Activated CD4-positive, alpha-beta T cell treated with anti-CD3 and anti-CD28 coated beads for 1 hour (primary cell): Measurements from ENCODE around the gene ETV3L.
"Not testable (repeated sequence)": the region's sequence is repeated elsewhere in the genome, so short reads cannot be mapped to it uniquely, and the experiment has no call there.

ENCODE experiments used
- DNase-seq: peaks from one replicate; pipeline ENCODE4 v3.0.0-alpha.2; 2020

ETV3L gene

DNA sequence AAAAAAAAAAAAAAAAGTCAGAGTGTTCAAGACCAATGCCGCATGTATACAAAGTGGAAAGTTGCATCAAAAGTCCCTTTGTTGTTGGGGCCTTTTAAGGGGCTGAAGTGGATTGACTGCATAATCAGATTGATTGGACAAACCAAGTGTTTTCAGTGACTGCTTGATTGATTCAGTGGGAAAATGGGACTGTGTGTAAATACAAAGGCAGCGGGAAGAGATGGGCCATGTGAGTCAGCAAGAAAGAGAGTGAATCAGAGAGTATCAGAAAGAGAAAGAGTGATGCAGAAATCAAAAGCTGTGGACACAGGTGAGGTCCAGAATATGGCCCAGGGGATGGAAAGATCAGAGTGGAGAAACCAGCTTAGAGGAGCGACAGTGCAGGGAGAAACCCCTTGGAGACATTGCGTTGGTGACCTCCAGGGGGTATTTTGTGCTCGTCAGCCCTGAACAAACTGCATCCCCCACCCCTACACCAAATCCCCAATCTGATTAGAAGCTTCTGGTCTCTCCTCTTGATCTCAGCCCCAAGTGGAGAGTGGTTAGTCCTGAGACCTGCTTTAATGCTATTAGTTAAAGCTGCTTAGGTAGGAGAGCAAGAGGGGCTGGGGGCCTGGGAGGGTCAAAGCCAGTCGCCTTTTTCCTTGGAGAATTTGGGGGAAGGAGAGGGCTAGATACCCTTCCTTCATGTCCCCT is 5.1 kb upstream of the ETV3L start:
- no peak for DNase-seq

DNA sequence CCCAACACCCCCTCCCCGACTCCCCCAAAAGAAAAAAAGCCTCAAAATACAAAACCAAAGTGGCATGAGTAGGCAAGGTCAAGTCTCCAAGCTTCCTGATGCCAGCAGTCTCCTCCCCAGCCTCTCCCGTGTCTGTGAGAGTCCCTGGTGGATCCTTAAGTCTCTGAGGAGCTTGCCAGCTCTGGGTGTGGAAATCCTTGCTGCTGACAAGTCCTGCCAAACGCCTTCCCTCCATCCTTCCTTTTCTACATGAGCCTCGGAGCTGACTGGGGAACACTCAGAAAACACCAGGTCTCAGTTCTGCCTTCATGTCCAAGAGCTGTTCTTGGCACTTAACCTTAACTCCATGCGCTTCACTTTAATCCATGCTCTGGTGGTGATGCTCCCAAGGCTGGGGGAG is 3.7 kb upstream of the ETV3L start:
- DNase-seq: no peak

DNA sequence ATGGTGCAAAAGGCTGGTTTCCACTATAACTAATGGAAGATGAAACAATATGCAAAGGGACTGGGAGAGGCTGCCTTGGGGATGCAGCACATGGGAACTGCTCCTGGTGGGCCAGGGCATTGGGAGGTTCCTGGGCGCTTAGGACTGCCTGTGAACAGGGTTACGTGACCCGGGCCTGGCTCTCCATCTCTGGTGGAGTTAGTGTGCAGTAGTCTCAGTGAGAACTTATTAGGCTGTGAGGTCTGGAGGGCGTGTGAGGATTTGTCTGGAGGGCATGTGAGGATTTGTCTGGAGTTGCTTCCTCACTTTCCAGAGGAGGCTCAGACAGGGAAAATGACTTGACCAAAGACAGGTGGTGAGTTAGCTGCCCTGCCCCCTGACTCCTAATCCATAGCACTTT is 1.5 kb upstream of the ETV3L start:
- no peak for DNase-seq

DNA sequence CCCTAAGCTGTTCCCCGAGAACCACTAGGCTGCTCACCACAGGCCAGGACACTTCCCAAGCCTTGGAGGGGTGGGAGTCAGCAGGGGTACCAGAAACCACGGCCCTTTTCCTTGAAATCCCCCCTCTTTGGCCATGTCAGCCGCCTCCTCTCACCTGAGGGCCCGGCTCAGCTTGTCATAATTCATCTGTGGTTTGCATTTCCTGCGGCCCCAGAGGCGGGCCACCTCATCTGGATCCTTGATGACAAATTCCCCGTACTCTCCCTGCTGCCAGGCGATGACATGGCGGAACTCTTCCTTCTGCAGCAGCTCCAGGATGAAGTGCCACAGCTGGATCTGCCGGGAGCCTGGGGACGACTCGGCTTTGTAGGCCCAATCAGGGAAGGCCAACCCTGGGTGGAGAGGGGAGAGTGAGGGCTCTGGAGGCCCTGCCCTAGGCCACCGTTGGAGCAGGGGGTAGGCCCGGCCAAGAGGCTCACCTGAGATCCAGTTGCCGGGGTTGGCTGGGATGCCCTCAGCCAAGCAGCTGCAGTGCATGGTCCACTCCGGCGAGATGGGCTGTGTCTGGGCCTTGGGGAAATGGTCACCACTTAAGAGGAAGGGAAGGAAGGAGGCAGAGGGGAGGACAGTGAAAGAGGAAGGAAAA is 498 bp downstream of the ETV3L start:
- not testable (repeated sequence) for DNase-seq

DNA sequence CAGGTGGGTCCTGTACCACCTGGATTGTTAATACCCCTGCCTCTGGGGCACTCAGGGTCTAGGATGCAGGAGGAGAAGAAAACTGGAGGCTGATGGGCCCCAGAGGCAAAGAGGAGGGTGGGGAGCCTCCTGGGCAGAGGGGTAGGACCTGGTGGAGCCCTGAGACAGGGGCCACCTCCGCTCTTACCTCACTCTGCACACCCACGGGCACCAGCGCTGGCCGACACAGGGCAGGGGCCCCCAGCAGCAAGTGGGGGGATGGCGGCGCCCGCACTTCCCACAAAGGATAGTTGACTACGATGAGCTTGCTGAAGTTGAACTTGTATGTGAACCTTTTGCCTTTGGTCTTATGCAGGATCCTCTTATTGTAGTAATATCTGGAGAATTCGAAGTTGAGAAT is 1.1 kb downstream of the ETV3L start:
- no peak for DNase-seq

DNA sequence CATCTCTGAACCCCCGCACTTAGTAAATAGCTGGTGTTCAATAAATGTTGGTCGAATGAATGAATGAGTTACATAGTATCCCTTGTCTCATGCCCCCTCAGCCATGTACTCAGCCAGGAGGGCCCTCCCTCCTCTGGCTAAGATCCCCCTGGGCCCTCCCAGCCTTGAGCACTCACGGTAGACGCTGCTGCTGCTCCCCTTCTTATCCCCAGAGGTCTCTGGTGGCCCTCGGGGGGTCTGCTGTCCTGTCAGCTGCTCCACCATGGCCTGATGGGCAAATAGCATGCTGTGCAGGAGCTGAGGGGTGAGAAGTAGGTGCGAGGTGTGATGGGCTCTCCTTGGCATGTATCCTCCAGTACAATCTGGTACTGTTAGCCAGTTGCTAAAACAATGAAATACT is 1.9 kb downstream of the ETV3L start:
- no peak for DNase-seq

DNA sequence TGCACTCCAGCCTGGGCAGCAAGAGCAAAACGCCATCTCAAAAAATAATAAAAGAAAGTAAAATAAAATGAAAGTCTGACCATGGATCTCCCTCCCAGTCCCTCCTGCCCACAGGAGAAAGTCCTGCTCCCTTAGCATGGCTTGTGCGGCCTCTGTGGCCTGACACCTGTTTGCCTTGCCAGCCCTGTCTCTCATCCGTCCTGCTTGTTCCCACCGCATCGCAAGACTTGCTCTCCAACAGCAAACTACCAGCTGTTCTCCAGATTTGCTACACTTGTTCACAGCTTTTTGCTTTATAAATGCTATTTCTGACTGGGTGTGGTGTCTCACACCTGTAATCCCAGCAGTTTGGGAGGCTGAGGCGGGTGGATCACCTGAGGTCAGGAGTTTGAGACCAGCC is 2.7 kb downstream of the ETV3L start:
- DNase-seq: no peak

DNA sequence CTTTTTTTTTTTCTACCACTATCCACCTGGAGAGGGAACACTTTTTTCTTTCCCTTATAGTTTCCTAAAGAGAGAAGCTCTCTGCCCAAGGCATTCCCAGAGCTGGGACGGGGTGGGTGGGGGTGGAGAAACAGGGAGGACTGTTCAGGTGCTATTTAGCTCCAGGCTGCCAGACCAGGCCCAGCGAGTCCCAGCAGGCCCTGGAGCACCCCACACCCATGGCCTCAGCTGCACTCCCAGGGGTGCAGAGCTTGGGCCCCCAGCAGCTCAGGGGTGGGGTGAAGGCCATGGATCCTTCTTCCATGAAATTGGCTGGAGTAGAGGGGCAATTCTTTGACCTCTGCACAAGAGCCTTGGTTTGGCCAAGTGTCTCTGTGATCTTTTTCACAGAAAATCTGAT is 4.1 kb downstream of the ETV3L start:
- no peak for DNase-seq

DNA sequence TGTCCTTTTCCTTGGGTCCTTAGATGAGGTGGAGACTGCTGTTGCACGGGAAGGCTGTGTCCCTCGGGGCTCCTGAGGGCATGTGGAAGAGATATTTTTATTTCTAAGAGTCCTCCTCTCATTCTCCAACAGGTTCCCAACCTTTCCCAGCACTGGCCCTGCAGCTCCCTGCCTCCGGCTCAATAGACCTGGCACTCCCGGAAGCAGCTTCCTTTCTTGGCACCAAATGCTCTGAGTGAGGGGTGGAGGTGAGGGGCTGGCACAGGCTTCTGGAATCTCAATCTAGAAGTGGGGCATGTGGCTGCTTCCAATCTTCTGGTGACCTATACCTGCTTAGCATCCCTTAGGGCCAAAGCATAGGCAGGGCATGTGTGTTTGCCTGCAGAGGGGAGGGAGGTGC is 4.5 kb downstream of the ETV3L start:
- DNase-seq: no peak

DNA sequence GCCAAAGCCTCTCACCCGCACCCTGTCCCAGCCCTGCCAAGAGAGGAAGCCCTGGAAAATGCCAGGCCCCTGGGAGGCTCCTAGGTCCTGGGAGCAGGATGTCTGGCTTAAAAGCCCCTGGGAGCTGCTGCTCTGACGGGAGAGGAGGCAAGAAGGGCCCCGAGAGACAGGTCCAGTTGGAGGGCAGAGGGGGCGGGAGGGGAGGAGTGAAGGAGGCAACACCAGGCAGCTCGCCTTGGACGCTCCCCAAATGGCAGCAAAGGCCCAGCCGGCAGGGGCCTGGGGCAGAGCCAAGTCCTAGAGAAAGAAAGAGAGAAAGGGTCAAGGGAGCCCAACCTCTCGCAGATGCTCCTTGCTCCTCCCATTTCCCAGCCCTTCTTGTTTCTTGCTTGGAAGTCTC is 6.8 kb downstream of the ETV3L start:
- no peak for DNase-seq

DNA sequence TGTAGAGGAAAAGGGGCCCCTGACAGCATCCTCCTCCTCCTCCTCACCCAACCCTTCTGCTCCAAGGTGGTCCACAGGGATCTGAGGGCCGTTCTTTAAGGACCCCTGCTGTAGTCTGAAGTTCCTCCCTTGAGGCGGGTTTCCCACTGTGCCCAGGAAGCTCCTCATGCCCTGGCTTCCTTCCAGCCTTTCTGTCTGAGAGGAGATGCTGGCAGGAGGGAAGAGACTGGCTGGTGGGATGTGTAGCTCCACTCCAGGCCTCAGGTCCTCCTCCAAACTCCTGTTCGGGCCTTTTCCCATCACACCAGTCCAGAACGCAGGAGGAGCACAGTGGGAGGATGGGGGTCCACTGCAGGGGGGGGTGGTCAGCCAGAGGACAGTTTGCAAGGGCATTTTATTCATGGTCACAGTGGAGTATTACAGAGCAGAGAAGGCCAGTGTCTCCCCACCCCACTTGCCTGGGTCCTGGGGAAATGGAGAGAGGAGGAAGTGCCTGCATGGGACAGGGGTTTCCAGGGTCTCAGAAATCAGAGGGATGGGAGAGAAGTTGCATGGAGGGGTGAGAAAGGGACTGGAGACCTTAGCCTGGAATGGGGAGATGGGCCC is 7.8 kb downstream of the ETV3L start:
- no peak for DNase-seq

DNA sequence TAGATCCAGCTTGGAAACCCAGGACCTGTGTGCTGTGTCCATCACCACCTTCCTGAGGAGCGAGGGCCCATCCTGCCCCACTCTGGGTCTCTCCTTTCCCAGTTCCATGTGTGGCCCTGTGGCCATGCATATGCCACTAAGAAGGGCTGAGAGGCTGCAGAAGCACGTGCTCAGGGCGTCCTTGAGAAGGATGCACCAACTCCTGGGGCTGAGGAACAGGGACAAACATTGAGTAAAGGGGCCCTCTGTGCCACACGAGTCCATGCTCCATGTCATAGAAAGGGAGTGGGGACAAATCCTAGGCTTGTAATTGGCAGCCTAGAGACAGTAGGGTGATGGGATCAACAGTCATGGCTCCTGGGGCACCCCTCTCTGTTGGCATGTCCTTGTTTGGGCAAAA is 8.4 kb downstream of the ETV3L start:
- no peak for DNase-seq

DNA sequence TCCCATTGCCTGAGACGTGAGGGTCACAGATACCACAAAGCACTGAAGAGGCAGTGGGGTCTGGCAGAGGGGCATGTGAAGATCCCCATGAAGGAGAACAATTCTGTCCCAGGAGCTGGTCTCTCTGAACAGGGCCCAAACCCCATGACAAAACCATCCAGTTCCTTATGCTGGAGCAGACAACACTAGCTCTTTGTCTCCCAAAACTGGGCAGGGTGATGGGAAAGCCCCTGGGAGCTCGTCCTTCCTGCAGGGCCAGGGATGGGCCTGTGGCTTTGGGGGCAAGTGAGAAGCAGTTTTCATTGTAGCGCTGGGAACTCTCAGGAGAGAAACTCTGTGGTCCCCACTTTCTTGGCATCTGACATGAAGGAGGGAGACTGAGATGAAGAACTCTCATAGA is 8.8 kb downstream of the ETV3L start:
- no peak for DNase-seq

DNA sequence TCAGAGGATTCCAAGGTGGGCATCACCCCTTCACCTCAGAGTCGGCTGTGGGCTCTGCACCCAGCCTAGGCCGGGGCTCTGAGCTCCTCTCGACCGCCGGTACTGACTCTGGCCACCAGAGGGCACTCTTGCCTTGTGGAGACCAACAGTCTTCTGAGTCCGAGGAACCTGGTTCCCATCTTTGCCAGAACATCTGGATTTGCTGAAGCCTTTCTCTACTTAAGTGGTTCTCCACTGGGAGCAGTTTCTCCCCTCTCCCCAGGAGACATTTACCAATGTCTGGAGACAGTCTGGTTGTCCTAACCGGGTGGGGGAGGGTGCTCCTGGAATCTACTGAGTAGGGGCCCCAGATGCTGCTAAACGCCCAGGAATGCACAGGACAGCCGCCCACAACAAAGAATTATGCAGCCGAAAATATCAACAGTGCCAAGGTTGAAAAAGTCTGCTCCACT is 9.4 kb downstream of the ETV3L start:
- peak; percentile 80 for DNase-seq

DNA sequence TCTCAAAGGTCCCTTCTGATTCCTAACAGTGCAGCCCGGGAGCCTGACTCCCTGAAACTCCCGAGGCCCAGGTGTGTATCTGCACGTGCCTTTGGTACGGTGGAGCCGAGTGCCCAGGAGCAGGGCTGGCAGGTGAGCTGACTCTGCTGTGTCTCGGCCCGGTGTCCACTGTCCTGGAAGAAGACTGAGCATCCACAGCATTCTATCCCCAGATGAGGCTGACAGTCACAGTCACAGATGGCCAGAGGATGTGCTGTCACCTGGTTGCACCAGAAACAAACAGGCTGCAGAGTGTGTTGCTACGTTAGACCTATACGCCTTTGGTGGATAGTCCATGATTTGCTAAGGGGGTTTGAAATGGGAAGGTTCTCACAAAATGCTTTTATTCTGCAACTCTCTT is 9.8 kb downstream of the ETV3L start:
- no peak for DNase-seq

DNA sequence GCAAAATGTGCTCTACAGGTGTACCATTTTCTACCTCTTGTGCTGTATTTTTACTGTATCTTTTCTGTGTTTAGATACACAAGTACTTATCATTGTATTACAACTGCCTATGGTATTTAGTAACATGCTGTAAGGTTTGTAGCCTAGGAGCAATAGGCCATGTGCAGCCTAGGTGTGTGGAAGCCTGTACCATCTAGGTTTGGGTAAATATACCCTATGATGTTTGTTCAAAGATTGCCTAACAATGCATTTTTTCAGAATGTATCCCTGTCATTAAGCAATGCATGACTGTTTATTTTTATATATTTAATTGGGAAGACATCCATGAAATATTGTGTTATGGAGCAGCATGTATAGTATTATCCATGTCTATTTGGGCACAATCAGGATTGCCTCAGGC is 11.0 kb downstream of the ETV3L start:
- no peak for DNase-seq

DNA sequence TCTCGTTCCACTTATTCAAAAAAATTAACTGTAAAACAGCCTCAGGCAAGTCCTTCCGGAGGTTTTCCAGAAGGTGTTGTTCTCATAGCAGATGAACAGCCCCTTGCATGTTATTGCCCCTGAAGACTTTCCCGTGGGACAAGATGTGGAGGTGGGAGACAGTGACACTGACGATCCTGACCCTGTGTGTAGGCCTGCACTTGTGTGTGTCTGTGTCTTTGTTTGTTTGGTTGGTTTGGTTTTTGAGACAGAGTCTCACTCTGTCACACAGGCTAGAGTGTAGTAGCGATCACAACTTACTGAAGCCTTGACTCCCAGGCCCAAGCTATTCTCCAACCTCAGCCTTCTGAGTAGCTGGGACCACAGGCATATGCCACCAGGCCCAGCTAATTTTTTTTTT is 12.6 kb downstream of the ETV3L start:
- DNase-seq: no peak

DNA sequence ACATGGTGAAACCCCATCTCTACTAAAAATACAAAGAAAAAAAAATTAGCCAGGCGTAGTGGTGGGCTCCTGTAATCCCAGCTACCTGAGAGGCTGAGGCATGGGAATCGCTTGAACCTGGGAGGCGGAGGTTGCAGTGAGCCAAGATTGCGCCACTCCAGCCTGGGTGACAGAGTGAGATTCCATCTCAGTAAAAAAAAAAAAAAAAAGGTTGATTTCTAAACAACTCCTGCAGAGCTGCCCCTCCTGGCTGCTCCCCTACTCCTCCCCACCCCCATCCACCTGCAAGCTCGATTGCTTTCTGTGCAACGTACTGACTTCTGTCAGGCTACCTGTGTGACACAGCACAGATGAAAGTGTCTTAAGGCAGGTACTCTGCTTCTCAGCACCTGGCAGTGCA is 13.3 kb downstream of the ETV3L start:
- DNase-seq: no peak

DNA sequence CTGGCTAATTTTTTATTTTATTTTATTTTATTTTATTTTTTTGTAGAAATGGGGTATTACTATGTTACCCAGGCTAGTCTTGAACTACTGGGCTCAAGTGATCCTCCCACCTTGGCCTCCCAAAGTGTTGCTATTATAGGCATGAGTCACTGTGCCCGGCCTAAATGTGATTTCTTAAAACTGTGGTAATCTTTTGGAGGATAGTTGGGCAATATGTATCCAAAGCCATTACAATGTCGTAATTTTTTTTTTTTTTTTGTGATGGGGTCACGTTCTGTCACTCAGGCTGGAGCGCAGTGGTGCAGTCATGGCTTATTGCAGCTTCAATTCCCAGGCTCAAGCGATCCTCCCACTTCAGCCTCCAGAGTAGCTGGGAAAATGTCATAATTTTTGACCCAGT is 14.2 kb downstream of the ETV3L start:
- no peak for DNase-seq

DNA sequence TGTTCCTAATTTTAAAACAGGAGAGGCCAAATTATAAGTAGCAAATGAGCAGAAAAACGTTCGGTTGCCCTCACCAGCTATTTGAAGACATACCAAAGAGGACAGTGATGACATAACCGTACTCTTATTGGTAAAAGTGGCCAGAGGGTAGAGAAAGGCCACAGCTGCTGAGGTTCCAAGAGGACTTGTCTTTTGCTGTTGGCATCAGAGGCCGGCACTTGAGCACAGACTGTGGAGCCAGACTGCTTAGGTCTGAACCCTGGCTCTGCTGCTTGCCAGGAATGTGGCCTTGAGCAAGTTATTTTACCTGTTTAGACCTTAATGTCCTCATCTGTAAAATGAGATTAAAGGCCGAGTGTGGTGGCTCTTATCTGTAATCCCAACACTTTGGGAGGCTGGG is 14.9 kb downstream of the ETV3L start:
- no peak for DNase-seq

DNA sequence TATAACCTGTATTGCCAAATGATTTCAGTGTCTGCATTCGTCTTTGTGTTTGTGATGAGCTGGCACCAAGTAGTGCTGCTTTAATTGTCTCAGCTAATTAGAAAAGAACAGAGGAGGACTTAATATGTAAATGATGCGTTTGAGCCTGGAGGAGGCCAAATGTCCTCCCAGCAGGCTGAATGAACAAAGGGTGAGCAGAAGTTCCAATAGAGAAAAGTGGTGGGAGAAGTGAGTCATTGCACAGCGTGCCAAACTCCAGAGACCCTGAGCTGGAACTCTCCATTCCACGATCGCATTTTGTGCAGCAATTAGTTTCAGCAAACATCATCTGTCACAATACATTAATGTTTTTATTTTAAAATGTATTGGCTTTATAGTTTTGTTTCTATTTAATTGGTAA is 17.9 kb downstream of the ETV3L start:
- DNase-seq: no peak

DNA sequence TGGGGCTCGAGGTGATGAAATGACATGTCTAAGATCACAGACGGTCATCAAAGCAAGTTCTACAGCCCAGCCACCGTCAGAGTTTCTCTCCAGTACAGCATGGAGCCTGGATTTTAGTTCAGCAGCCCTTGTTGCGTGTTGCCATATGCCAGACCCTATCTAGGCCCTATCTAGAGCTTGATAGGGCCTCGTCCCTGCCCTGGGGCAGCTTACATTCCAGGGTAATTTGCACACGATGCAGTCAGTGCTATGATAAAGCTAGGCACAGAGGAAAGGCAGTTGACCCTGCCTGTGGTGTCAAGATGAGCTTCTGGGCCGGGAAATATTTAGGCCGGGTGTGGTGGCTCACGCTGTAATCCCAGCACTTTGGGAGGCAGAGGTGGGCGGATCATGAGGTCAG is 18.9 kb downstream of the ETV3L start:
- no peak for DNase-seq

DNA sequence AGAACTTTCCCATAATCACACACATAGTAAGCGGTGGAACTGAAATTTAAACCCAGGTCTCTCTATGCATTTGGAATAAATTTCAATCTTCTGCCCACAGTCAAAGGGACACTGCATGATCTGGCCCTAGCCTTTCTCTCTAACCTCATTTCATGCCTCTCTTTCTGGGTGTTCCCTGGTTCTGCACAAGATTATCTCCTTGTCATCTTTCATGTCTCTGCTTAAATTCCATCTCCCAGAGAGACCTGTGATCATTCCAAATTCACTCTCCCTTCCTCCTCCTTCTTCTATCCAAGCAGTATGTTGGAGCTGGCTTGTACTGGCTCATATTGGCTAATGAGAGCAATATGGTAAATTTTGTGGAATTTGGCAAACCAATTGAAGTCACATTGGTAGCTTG is 22.2 kb downstream of the ETV3L start:
- DNase-seq: no peak

DNA sequence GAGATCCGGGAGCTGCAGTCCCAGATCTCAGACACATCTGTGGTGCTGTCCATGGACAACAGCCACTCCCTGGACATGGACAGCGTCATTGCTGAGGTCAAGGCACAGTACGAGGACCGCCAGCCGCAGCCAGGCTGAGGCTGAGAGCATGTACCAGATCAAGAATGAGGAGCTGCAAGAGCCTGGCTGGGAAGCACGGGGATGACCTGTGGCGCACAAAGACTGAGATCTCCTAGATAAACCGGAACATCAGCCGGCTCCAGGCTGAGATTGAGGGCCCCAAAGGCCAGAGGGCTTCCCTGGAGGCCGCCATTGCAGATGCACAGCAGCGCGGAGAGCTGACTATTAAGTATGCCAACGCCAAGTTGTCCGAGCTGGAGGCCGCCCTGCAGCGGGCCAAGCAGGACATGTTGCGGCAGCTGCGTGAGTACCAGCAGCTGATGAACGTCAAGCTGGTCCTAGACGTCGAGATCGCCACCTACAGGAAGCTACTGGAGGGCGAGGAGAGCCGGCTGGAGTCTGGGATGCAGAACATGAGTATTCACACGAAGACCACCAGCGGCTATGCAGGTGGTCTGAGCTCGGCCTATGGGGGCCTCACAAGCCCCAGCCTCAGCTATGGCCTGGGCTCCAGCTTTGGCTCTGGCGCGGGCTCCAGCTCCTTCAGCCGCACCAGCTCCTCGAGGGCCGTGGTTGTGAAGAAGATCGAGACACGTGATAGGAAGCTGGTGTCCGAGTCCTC is 25.5 kb downstream of the ETV3L start:
- DNase-seq: no peak
